Measurements from ENCODE around the gene STK39. TPM values are rescaled to one million over a fixed set of nuclear protein-coding genes. Genes with fewer than 3 reads are reported as not detected.

STK39 gene
- polyA plus RNA-seq, 1 donor (not counting 4 experiments of a cell fraction or from before 2014, with no cell fraction given): 20.7 TPM

GRCh38 chr2:168165397-168165796 is 82.0 kb downstream of the STK39 start:
- dilution Hi-C loops (cut with MboI; ENCODE audit: extremely low pct_ligation_motif_present, low sequenced_read_pairs): no loop called here
- Histone ChIP-seq H3K27ac (ENCODE audit: control insufficient read depth, insufficient read depth, low read length) (no peak overlapping the region), H3K9me3 (ENCODE audit: control insufficient read depth, low read depth, low read length) (no peaks in the 10 kb centered on the region), H2AFZ (ENCODE audit: control insufficient read depth, low read length) (no peak overlapping the region), H4K20me1 (ENCODE audit: control insufficient read depth, extremely low read depth, insufficient read depth, low read length) (no peaks in the 10 kb centered on the region), H3K4me2 (ENCODE audit: control insufficient read depth, extremely low read depth, insufficient read depth, low read depth, low read length) (no peak overlapping the region), H3K27me3 (ENCODE audit: control insufficient read depth, extremely low read depth, insufficient read depth, low read length) (no peaks in the 10 kb centered on the region), H3K9ac (ENCODE audit: control insufficient read depth, extremely low read depth, insufficient read depth, low read length) (no peak overlapping the region), H3K79me2 (ENCODE audit: control insufficient read depth, insufficient read depth, low read length) (peaks cover 1% of the 10 kb centered on the region), H3K36me3 (ENCODE audit: control insufficient read depth in 2 of 2, extremely low read depth in 1 of 2, insufficient read depth in 2 of 2, low read length in 2 of 2) (no peaks in the 10 kb centered on the region), H3K9me1 (ENCODE audit: control insufficient read depth, extremely low read depth, insufficient read depth, low read length) (no peaks in the 10 kb centered on the region), H3K4me1 (ENCODE audit: control insufficient read depth, extremely low read depth, insufficient read depth, low read length) (peaks cover 6% of the 10 kb centered on the region), H3K4me3 (ENCODE audit: control insufficient read depth in 2 of 3, extremely low read depth in 1 of 3, insufficient read depth in 2 of 3, low read depth in 1 of 3, low read length in 3 of 3) (no peak overlapping the region)
- DNase-seq (ENCODE audit: low read depth, low spot score) (no peak), FAIRE-seq (no peak)
- TF ChIP-seq CTCF (optimal IDR thresholded peaks at IDR 0.05 in 1 of 3, IDR thresholded peaks at IDR 0.05 in 1 of 3, conservative IDR thresholded peaks at IDR 0.05 in 1 of 3; ENCODE audit: extremely low read depth in 1 of 3, insufficient read depth in 2 of 3, low read length in 3 of 3): no peak
- TF ChIP-seq EZH2 (IDR thresholded peaks at IDR 0.05; ENCODE audit: low read length): no peak

- TF ChIP-seq CTCF (optimal IDR thresholded peaks at IDR 0.05 in 1 of 3, IDR thresholded peaks at IDR 0.05 in 1 of 3, conservative IDR thresholded peaks at IDR 0.05 in 1 of 3; ENCODE audit: extremely low read depth in 1 of 3, insufficient read depth in 2 of 3, low read length in 3 of 3) (peak in 2 of 3 experiments; percentile 35 to 42), EZH2 (IDR thresholded peaks at IDR 0.05; ENCODE audit: low read length) (no peak)
- dilution Hi-C loops (cut with MboI; ENCODE audit: extremely low pct_ligation_motif_present, low sequenced_read_pairs): no loop called here
- Histone ChIP-seq H3K79me2 (ENCODE audit: control insufficient read depth, insufficient read depth, low read length) (no peaks in the 10 kb centered on the region), H3K4me1 (ENCODE audit: control insufficient read depth, extremely low read depth, insufficient read depth, low read length) (peaks cover 12% of the 10 kb centered on the region), H3K9me3 (ENCODE audit: control insufficient read depth, low read depth, low read length) (no peaks in the 10 kb centered on the region), H4K20me1 (ENCODE audit: control insufficient read depth, extremely low read depth, insufficient read depth, low read length) (no peaks in the 10 kb centered on the region), H3K4me3 (ENCODE audit: control insufficient read depth in 2 of 3, extremely low read depth in 1 of 3, insufficient read depth in 2 of 3, low read depth in 1 of 3, low read length in 3 of 3) (no peak overlapping the region), H3K27ac (ENCODE audit: control insufficient read depth, insufficient read depth, low read length) (no peak overlapping the region), H3K9me1 (ENCODE audit: control insufficient read depth, extremely low read depth, insufficient read depth, low read length) (no peaks in the 10 kb centered on the region), H3K9ac (ENCODE audit: control insufficient read depth, extremely low read depth, insufficient read depth, low read length) (no peak overlapping the region), H2AFZ (ENCODE audit: control insufficient read depth, low read length) (no peak overlapping the region), H3K36me3 (ENCODE audit: control insufficient read depth in 2 of 2, extremely low read depth in 1 of 2, insufficient read depth in 2 of 2, low read length in 2 of 2) (peaks cover 0 to 3% of the 10 kb centered on the region in 2 experiments), H3K27me3 (ENCODE audit: control insufficient read depth, extremely low read depth, insufficient read depth, low read length) (no peaks in the 10 kb centered on the region), H3K4me2 (ENCODE audit: control insufficient read depth, extremely low read depth, insufficient read depth, low read depth, low read length) (no peak overlapping the region)
- DNase-seq (ENCODE audit: low read depth, low spot score) (no peak), FAIRE-seq (no peak)
These were observed 86.5 kb downstream of the STK39 start for GRCh38 chr2:168160897-168161296.
